ENCODE measurements around the gene SEMA6A.

SEMA6A gene

GRCh38 chr5:116455061-116455460, 119.6 kb downstream of the SEMA6A start:
- ATAC-seq = no peak

- ATAC-seq = no peak
Observed at GRCh38 chr5:116454417-116454927, 120.2 kb downstream of the SEMA6A start.

- ATAC-seq = no peak
Observed at GRCh38 chr5:116453988-116454411, 120.6 kb downstream of the SEMA6A start.

- ATAC-seq = no peak
Observed at GRCh38 chr5:116452774-116453368, 121.8 kb downstream of the SEMA6A start.

- no peak for ATAC-seq
Observed at GRCh38 chr5:116451905-116452450, 122.6 kb downstream of the SEMA6A start.

GRCh38 chr5:116451066-116451465, 123.6 kb downstream of the SEMA6A start:
- ATAC-seq = no peak

- ATAC-seq = no peak
Observed at GRCh38 chr5:116449458-116449857, 125.2 kb downstream of the SEMA6A start.

- no peak for ATAC-seq
Observed at GRCh38 chr5:116448870-116449427, 125.7 kb downstream of the SEMA6A start.

- ATAC-seq = no peak
Observed at GRCh38 chr5:116448450-116448849, 126.2 kb downstream of the SEMA6A start.

GRCh38 chr5:116446356-116447005, 128.1 kb downstream of the SEMA6A start:
- ATAC-seq = no peak

GRCh38 chr5:116445311-116445710, 129.3 kb downstream of the SEMA6A start:
- no peak for ATAC-seq

- ATAC-seq = no peak
Observed at GRCh38 chr5:116444373-116445295, 130.0 kb downstream of the SEMA6A start.

- ATAC-seq = no peak
Observed at GRCh38 chr5:116442931-116443551, 131.6 kb downstream of the SEMA6A start.

- ATAC-seq = no peak
Observed at GRCh38 chr5:116442095-116442534, 132.5 kb downstream of the SEMA6A start.

- no peak for ATAC-seq
Observed at GRCh38 chr5:116441223-116441622, 133.4 kb downstream of the SEMA6A start.

- no peak for ATAC-seq
Observed at GRCh38 chr5:116440457-116441001, 134.1 kb downstream of the SEMA6A start.

- ATAC-seq = no peak
Observed at GRCh38 chr5:116439905-116440304, 134.7 kb downstream of the SEMA6A start.

GRCh38 chr5:116438979-116439554, 135.6 kb downstream of the SEMA6A start:
- ATAC-seq = no peak

GRCh38 chr5:116437922-116438578, 136.6 kb downstream of the SEMA6A start:
- ATAC-seq = no peak

- ATAC-seq = no peak
Observed at GRCh38 chr5:116437351-116437705, 137.3 kb downstream of the SEMA6A start.
